Smooth muscle cell (in vitro differentiated cells): ENCODE measurements around the gene SPATA31D3. TPM values are rescaled to one million over a fixed set of nuclear protein-coding genes. Genes with fewer than 3 reads are reported as not detected.

Experiments
- DNase-seq: peaks from one replicate; lab custom pipeline; 2025; ENCODE audit not compliant: unreplicated experiment; lab: John Stamatoyannopoulos, UW
- H2AFZ ChIP-seq: fragments of 200-600 bp; sonication (generic); 2 replicates; pipeline ENCODE4 v1.6.0; 2016; ENCODE audit warnings: antibody characterized with exemption, low read depth, mild to moderate bottlenecking
- H3F3A ChIP-seq: fragments of 200-600 bp; sonication (generic); 2 replicates; pipeline ENCODE4 v1.6.0; 2017; ENCODE audit warnings: antibody characterized with exemption, low read depth
- H3K27ac ChIP-seq: fragments of 200-600 bp; sonication (generic); 2 replicates; pipeline ENCODE4 v1.5.1; 2016; ENCODE audit warnings: low read depth, mild to moderate bottlenecking
- H3K27me3 ChIP-seq: fragments of 200-600 bp; sonication (generic); 2 replicates; pipeline ENCODE4 v1.6.1; 2016; ENCODE audit warnings: low read depth, mild to moderate bottlenecking
- H3K36me3 ChIP-seq: fragments of 200-600 bp; sonication (generic); 2 replicates; pipeline ENCODE4 v1.5.1; 2016; ENCODE audit warnings: low read depth
- H3K4me1 ChIP-seq: fragments of 200-600 bp; sonication (generic); 2 replicates; pipeline ENCODE4 v1.5.1; 2016; ENCODE audit warnings: low read depth
- H3K4me2 ChIP-seq: fragments of 200-600 bp; sonication (generic); 2 replicates; pipeline ENCODE4 v1.6.0; 2016; ENCODE audit warnings: mild to moderate bottlenecking
- H3K4me3 ChIP-seq: fragments of 200-600 bp; sonication (generic); 2 replicates; pipeline ENCODE4 v1.5.1; 2016; ENCODE audit warnings: mild to moderate bottlenecking
- H3K79me2 ChIP-seq: fragments of 200-600 bp; sonication (generic); 2 replicates; pipeline ENCODE4 v1.6.0; 2016; ENCODE audit warnings: low read depth, mild to moderate bottlenecking
- H3K9ac ChIP-seq: fragments of 200-600 bp; sonication (generic); 2 replicates; pipeline ENCODE4 v1.6.0; 2016; ENCODE audit warnings: low read depth
- H3K9me3 ChIP-seq: fragments of 200-600 bp; sonication (generic); replicated peaks from 2 replicates; pipeline ENCODE4 v1.5.1; 2016; ENCODE audit warnings: low read depth
- H4K20me1 ChIP-seq: fragments of 200-600 bp; sonication (generic); 2 replicates; pipeline ENCODE4 v1.6.0; 2016; ENCODE audit warnings: low read depth
- WGBS: methylation state at CpG from one replicate; pipeline ENCODE4 v1.1.7; 2016; ENCODE audit warnings: low lambda C conversion rate; 5-methylcytosine and 5-hydroxymethylcytosine counted together
- polyA plus RNA-seq: library from polyadenylated mRNA; unstranded; fragments of >200 nt; fragmentation: Nextera tagmentation; extraction: Ambion mirVana; gene quantifications from 2 replicates; pipeline ENCODE4 v1.2.1, GENCODE V29; 2016
- total RNA-seq: library from RNA; depleted of rRNA; stranded (reverse); fragments of >200 nt; gene quantifications from 2 replicates; pipeline ENCODE4 v1.2.3, GENCODE V29; 2014
- TF ChIP-seq, protein P1 (sequence below): fragments of 200-600 bp; sonication (generic); IDR thresholded peaks from 2 replicates; pipeline ENCODE4 v1.5.1; 2017; ENCODE audit warnings: borderline replicate concordance, mild to moderate bottlenecking, antibody characterized with exemption; ENCODE audit not compliant: insufficient read depth, poor library complexity, severe bottlenecking

The SPATA31D3 gene
- total and polyA plus RNA-seq, 2 experiments from 2014 or later, result not detected

DNA sequence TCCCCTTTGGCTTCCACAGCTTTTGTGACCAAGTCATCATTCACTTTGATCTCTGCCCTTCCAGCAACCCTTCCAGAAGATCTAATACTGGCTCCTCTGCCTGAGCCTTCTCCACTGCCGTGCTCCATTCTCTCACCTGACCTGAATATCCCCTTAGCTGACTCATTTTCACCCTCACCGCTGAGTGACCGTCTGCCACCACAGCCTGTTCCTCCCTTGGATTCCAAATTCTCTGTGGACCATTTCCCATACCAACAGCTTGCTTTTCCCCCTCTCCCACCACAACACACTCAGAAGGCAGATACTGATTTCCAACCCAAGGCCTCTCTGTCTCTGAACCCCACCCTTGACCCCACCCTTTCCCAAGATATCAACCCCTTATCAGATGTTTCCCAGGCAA is 24.7 kb downstream of the SPATA31D3 start:
- Histone ChIP-seq H3K27me3 (no peaks in the 10 kb centered on the region), H4K20me1 (no peaks in the 10 kb centered on the region), H3K79me2 (no peaks in the 10 kb centered on the region), H3K9ac (no peak overlapping the region), H3K4me1 (no peaks in the 10 kb centered on the region), H3K27ac (no peak overlapping the region), H3K36me3 (no peaks in the 10 kb centered on the region), H3F3A (no peaks in the 10 kb centered on the region), H2AFZ (no peak overlapping the region), H3K4me3 (no peak overlapping the region), H3K4me2 (no peak overlapping the region), H3K9me3 (no peaks in the 10 kb centered on the region)
- TF ChIP-seq, protein P1, sequence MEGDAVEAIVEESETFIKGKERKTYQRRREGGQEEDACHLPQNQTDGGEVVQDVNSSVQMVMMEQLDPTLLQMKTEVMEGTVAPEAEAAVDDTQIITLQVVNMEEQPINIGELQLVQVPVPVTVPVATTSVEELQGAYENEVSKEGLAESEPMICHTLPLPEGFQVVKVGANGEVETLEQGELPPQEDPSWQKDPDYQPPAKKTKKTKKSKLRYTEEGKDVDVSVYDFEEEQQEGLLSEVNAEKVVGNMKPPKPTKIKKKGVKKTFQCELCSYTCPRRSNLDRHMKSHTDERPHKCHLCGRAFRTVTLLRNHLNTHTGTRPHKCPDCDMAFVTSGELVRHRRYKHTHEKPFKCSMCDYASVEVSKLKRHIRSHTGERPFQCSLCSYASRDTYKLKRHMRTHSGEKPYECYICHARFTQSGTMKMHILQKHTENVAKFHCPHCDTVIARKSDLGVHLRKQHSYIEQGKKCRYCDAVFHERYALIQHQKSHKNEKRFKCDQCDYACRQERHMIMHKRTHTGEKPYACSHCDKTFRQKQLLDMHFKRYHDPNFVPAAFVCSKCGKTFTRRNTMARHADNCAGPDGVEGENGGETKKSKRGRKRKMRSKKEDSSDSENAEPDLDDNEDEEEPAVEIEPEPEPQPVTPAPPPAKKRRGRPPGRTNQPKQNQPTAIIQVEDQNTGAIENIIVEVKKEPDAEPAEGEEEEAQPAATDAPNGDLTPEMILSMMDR, result no peak
- no peak for DNase-seq
- 94% methylated on average over 3 of the region's 3 CpGs for WGBS

DNA sequence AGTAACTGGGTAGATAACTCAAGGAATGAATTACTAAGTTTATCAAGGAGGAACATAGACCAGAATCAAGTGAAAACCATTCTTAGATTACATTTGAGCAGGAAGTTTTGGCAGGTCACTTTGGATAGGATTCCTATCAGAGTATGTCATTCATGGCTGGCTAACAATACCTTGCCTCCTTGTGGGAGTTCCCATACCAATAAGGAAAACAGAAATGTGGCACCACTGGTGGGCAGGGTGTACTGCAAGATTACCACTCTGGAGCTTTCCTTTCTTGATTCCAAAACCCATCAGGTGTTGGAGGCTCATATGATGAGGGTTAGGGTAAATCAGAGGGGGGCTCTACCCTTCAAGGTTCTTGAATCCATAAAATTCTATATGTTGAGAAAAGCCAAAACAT is 26.7 kb downstream of the SPATA31D3 start:
- H3K27ac ChIP-seq, result no peak overlapping the region
- DNase-seq, result no peak
- H3K4me3 ChIP-seq, result no peak overlapping the region
- H3K27me3 ChIP-seq, result no peaks in the 10 kb centered on the region
- H3F3A ChIP-seq, result no peaks in the 10 kb centered on the region
- H3K79me2 ChIP-seq, result no peaks in the 10 kb centered on the region
- TF ChIP-seq, protein P1, result no peak
- H3K4me1 ChIP-seq, result no peaks in the 10 kb centered on the region
- H4K20me1 ChIP-seq, result no peaks in the 10 kb centered on the region
- H3K9ac ChIP-seq, result no peak overlapping the region
- H3K4me2 ChIP-seq, result no peak overlapping the region
- H2AFZ ChIP-seq, result no peak overlapping the region
- H3K36me3 ChIP-seq, result no peaks in the 10 kb centered on the region
- no peaks in the 10 kb centered on the region for H3K9me3 ChIP-seq

DNA sequence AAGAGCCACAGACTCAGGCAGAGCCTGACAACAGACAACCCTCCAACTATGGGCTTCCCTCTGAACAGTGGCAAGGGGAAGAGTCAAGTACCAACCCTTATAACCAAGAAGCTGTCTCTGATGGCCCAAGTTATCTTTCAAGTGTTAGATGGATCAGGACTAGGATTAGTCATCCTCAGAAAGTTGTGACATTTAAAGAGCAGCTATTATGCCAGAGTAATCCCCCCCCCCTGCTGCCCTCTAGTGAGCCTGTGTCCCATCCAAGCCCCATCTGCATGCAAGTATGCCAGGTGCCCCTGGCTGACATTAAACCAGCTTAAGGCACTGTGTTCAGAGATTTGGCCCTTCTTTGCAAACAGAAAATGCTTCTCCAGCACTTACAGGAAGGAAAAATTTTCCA is 28.4 kb downstream of the SPATA31D3 start:
- Histone ChIP-seq H4K20me1 (no peaks in the 10 kb centered on the region), H3K4me1 (no peaks in the 10 kb centered on the region), H3K9ac (no peak overlapping the region), H3K36me3 (no peaks in the 10 kb centered on the region), H3K27me3 (no peaks in the 10 kb centered on the region), H3K9me3 (no peaks in the 10 kb centered on the region), H3F3A (no peaks in the 10 kb centered on the region), H3K79me2 (no peaks in the 10 kb centered on the region), H3K4me3 (no peak overlapping the region), H3K4me2 (no peak overlapping the region), H3K27ac (no peak overlapping the region), H2AFZ (no peak overlapping the region)
- TF ChIP-seq, protein P1, result no peak
- DNase-seq, result no peak

DNA sequence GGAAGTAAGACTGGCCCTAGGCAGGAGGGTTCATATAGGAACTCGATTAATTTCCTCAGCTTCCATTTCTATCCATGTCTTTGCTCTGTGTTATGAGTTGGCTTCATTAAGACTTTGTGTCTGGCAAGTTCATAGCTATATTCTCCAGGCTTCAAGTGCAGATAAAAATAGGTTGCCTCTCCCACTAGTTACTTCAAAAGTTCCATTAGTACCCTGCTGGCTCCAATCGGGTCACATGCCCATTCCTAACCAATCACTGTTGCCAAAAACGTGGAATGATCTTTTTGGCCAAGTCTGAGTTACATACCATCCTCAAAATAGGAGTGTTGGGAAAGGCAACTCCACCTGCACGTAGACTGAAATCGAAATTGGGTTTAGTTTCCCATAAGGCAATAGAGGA is 31.5 kb downstream of the SPATA31D3 start:
- H3K27ac ChIP-seq, result no peak overlapping the region
- H3K79me2 ChIP-seq, result no peaks in the 10 kb centered on the region
- H4K20me1 ChIP-seq, result no peaks in the 10 kb centered on the region
- no peak overlapping the region for H2AFZ ChIP-seq
- no peaks in the 10 kb centered on the region for H3K9me3 ChIP-seq
- H3K27me3 ChIP-seq, result no peaks in the 10 kb centered on the region
- no peaks in the 10 kb centered on the region for H3K4me1 ChIP-seq
- no peak overlapping the region for H3K9ac ChIP-seq
- H3F3A ChIP-seq, result no peaks in the 10 kb centered on the region
- H3K4me3 ChIP-seq, result no peak overlapping the region
- no peak for DNase-seq
- no peak overlapping the region for H3K4me2 ChIP-seq
- 82% methylated on average over 5 of the region's 5 CpGs for WGBS
- H3K36me3 ChIP-seq, result no peaks in the 10 kb centered on the region
- TF ChIP-seq, protein P1, result no peak
